MM.1S (cell line): ENCODE results near the gene BPI.
"Not testable (repeated sequence)": the region's sequence is repeated elsewhere in the genome, so short reads cannot be mapped to it uniquely, and the experiment has no call there.

Source experiments
- EZH2 ChIP-seq: fragments of 300-600 bp; sonication (generic); optimal IDR thresholded peaks from 2 replicates; pipeline ENCODE3; 2017; ENCODE audit warnings: low read depth, mild to moderate bottlenecking, antibody characterized with exemption, low read length, mixed read lengths
- EZH2phosphoT487 ChIP-seq: fragments of 300-600 bp; sonication (generic); IDR thresholded peaks from 2 replicates; pipeline ENCODE4 v1.6.1; 2018; ENCODE audit warnings: antibody characterized with exemption, low read length
- TF ChIP-seq, protein P1 (sequence below): fragments of 300-600 bp; sonication (generic); IDR thresholded peaks from 2 replicates; pipeline ENCODE4 v1.5.1; 2016; ENCODE audit warnings: antibody characterized with exemption, low read length, mixed read lengths

DNA sequence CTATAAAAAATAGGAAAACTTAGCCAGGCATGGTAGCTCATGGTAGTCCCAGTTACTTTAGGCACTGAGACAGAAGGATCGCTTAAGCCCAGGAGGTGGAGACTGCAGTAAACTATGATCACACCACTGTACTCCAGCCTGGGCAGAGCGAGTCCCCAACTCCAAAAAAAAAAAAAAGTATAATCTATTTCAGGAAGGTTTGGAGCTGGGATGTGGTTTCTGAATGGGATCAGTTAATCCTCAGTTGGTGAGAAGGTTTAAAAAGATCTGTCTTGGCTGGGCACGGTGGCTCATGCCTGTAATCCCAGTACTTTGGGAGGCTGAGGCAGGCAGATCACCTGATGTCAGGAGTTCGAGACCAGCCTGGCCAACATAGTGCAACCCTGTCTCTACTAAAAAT lies 49.3 kb upstream of the BPI start:
- TF ChIP-seq, protein P1, sequence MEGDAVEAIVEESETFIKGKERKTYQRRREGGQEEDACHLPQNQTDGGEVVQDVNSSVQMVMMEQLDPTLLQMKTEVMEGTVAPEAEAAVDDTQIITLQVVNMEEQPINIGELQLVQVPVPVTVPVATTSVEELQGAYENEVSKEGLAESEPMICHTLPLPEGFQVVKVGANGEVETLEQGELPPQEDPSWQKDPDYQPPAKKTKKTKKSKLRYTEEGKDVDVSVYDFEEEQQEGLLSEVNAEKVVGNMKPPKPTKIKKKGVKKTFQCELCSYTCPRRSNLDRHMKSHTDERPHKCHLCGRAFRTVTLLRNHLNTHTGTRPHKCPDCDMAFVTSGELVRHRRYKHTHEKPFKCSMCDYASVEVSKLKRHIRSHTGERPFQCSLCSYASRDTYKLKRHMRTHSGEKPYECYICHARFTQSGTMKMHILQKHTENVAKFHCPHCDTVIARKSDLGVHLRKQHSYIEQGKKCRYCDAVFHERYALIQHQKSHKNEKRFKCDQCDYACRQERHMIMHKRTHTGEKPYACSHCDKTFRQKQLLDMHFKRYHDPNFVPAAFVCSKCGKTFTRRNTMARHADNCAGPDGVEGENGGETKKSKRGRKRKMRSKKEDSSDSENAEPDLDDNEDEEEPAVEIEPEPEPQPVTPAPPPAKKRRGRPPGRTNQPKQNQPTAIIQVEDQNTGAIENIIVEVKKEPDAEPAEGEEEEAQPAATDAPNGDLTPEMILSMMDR, result not testable (repeated sequence)
- not testable (repeated sequence) for TF ChIP-seq EZH2, EZH2phosphoT487
